Measurements from ENCODE around the gene CLRN3.

Gene CLRN3

GRCh38 chr10:127894146-127894545 lies 1.4 kb upstream of the CLRN3 start:
- no peak for DNase-seq

- no peak for DNase-seq
Observed at GRCh38 chr10:127890832-127891334, 1.9 kb downstream of the CLRN3 start.

GRCh38 chr10:127890216-127890615 lies 2.5 kb downstream of the CLRN3 start:
- no peak for DNase-seq

GRCh38 chr10:127889605-127890195 lies 3.0 kb downstream of the CLRN3 start:
- no peak for DNase-seq

- DNase-seq: no peak
Observed at GRCh38 chr10:127888521-127889312, 4.0 kb downstream of the CLRN3 start.

- no peak for DNase-seq
Observed at GRCh38 chr10:127887541-127888415, 5.0 kb downstream of the CLRN3 start.

- DNase-seq: no peak
Observed at GRCh38 chr10:127886371-127887051, 6.2 kb downstream of the CLRN3 start.

- no peak for DNase-seq
Observed at GRCh38 chr10:127884501-127884900, 8.2 kb downstream of the CLRN3 start.

GRCh38 chr10:127883516-127883915 lies 9.2 kb downstream of the CLRN3 start:
- no peak for DNase-seq

GRCh38 chr10:127882801-127883459 lies 9.8 kb downstream of the CLRN3 start:
- no peak for DNase-seq

- no peak for DNase-seq
Observed at GRCh38 chr10:127882391-127882790, 10.3 kb downstream of the CLRN3 start.

GRCh38 chr10:127881262-127881661 lies 11.5 kb downstream of the CLRN3 start:
- no peak for DNase-seq

GRCh38 chr10:127880557-127880956 lies 12.2 kb downstream of the CLRN3 start:
- peak; percentile 15 for DNase-seq

GRCh38 chr10:127878475-127879055 lies 14.2 kb downstream of the CLRN3 start:
- DNase-seq: no peak

- no peak for DNase-seq
Observed at GRCh38 chr10:127877699-127878098, 15.0 kb downstream of the CLRN3 start.

GRCh38 chr10:127877116-127877515 lies 15.6 kb downstream of the CLRN3 start:
- DNase-seq: no peak

- no peak for DNase-seq
Observed at GRCh38 chr10:127875916-127876315, 16.8 kb downstream of the CLRN3 start.

- DNase-seq: no peak
Observed at GRCh38 chr10:127875449-127875765, 17.3 kb downstream of the CLRN3 start.

- no peak for DNase-seq
Observed at GRCh38 chr10:127874671-127875448, 17.9 kb downstream of the CLRN3 start.

GRCh38 chr10:127873901-127874470 lies 18.8 kb downstream of the CLRN3 start:
- DNase-seq: no peak
